Loucy (cell line): ENCODE data around the gene TMEM108.

Experiments used
- H2AFZ ChIP-seq: fragments of 200-600 bp; sonication (generic); 2 replicates; pipeline ENCODE4 v1.6.0; 2016; ENCODE audit warnings: antibody characterized with exemption, mild to moderate bottlenecking, low read length, moderate library complexity
- H3F3A ChIP-seq: fragments of 200-600 bp; 2 replicates; pipeline ENCODE4 v1.6.0; 2016; ENCODE audit warnings: antibody characterized with exemption, low read depth, mild to moderate bottlenecking
- H3K27me3 ChIP-seq: fragments of 200-600 bp; sonication (generic); 2 replicates; pipeline ENCODE4 v1.6.1; 2014; ENCODE audit warnings: low read length, mild to moderate bottlenecking; ENCODE audit not compliant: insufficient read depth, poor library complexity, severe bottlenecking
- H3K36me3 ChIP-seq: fragments of 200-600 bp; sonication (generic); 2 replicates; pipeline ENCODE4 v1.6.1; 2016; ENCODE audit warnings: low read length; ENCODE audit not compliant: insufficient read depth
- H3K4me1 ChIP-seq: fragments of 200-600 bp; sonication (generic); 2 replicates; pipeline ENCODE4 v1.5.1; 2014; ENCODE audit warnings: low read length, mild to moderate bottlenecking; ENCODE audit not compliant: insufficient read depth, poor library complexity, severe bottlenecking
- H3K4me2 ChIP-seq: fragments of 200-600 bp; sonication (generic); 2 replicates; pipeline ENCODE4 v1.6.0; 2014; ENCODE audit warnings: antibody characterized with exemption, low read length, low read depth, mild to moderate bottlenecking; ENCODE audit not compliant: poor library complexity, severe bottlenecking
- H3K4me3 ChIP-seq: fragments of 200-600 bp; sonication (generic); 2 replicates; pipeline ENCODE4 v1.5.1; 2014; ENCODE audit warnings: low read length, mild to moderate bottlenecking, mixed read lengths; ENCODE audit not compliant: poor library complexity, severe bottlenecking
- H3K79me2 ChIP-seq: fragments of 200-600 bp; sonication (generic); 2 replicates; pipeline ENCODE4 v1.6.1; 2014; ENCODE audit warnings: low read length; ENCODE audit not compliant: insufficient read depth
- H3K9ac ChIP-seq: fragments of 200-600 bp; sonication (generic); 2 replicates; pipeline ENCODE4 v1.6.0; 2014; ENCODE audit warnings: mild to moderate bottlenecking, low read depth, low read length, moderate library complexity; ENCODE audit not compliant: poor library complexity, severe bottlenecking
- H3K9me2 ChIP-seq: fragments of 200-600 bp; sonication (generic); replicated peaks from 2 replicates; pipeline ENCODE4 v1.6.1; 2016; ENCODE audit warnings: low read depth, low read length, mixed read lengths
- H3K9me3 ChIP-seq: fragments of 200-600 bp; sonication (generic); 2 replicates; pipeline ENCODE4 v1.6.1; 2014; ENCODE audit warnings: mild to moderate bottlenecking, antibody characterized with exemption, low read length, low read depth; ENCODE audit not compliant: insufficient read depth
- H4K20me1 ChIP-seq: fragments of 200-600 bp; sonication (generic); 2 replicates; pipeline ENCODE4 v1.6.0; 2014; ENCODE audit warnings: antibody characterized with exemption, low read length, mild to moderate bottlenecking; ENCODE audit not compliant: insufficient read depth, poor library complexity, severe bottlenecking
- CTCF ChIP-seq: fragments of 200-600 bp; sonication (generic); conservative IDR thresholded peaks from 2 replicates; pipeline ENCODE4 v1.5.1; 2014; ENCODE audit warnings: mild to moderate bottlenecking, antibody characterized with exemption, low read length
- EZH2phosphoT487 ChIP-seq: fragments of 200-600 bp; IDR thresholded peaks from 2 replicates; pipeline ENCODE4 v1.6.1; 2018; ENCODE audit warnings: antibody characterized with exemption, mild to moderate bottlenecking, moderate library complexity, borderline replicate concordance

TMEM108 gene

GRCh38 chr3:133197619-133198018 lies 159.4 kb downstream of the TMEM108 start:
- Histone ChIP-seq H3K4me1 (no peaks in the 10 kb centered on the region), H3K27me3 (no peaks in the 10 kb centered on the region), H4K20me1 (no peaks in the 10 kb centered on the region), H3K9ac (no peak overlapping the region), H3K36me3 (no peaks in the 10 kb centered on the region), H3K4me3 (no peak overlapping the region), H2AFZ (no peak overlapping the region), H3K4me2 (no peak overlapping the region), H3F3A (no peaks in the 10 kb centered on the region), H3K79me2 (no peaks in the 10 kb centered on the region), H3K9me3 (no peaks in the 10 kb centered on the region), H3K9me2 (no peaks in the 10 kb centered on the region)
- TF ChIP-seq CTCF, result no peak
- TF ChIP-seq EZH2phosphoT487, result no peak

GRCh38 chr3:133206921-133207320 lies 168.7 kb downstream of the TMEM108 start:
- Histone ChIP-seq H2AFZ (no peak overlapping the region), H3K4me3 (no peak overlapping the region), H3K9ac (no peak overlapping the region), H3K9me2 (no peaks in the 10 kb centered on the region), H3K9me3 (no peaks in the 10 kb centered on the region), H3K36me3 (no peaks in the 10 kb centered on the region), H3K4me1 (peaks cover 26% of the 10 kb centered on the region), H4K20me1 (no peaks in the 10 kb centered on the region), H3K4me2 (no peak overlapping the region), H3K79me2 (no peaks in the 10 kb centered on the region), H3K27me3 (no peaks in the 10 kb centered on the region), H3F3A (no peaks in the 10 kb centered on the region)
- no peak for TF ChIP-seq EZH2phosphoT487
- no peak for TF ChIP-seq CTCF

GRCh38 chr3:133208184-133208583 lies 170.0 kb downstream of the TMEM108 start:
- no peak overlapping the region for H3K4me2 ChIP-seq
- TF ChIP-seq CTCF, result no peak
- no peaks in the 10 kb centered on the region for H3K79me2 ChIP-seq
- H2AFZ ChIP-seq, result no peak overlapping the region
- no peaks in the 10 kb centered on the region for H3K36me3 ChIP-seq
- no peak overlapping the region for H3K9ac ChIP-seq
- no peaks in the 10 kb centered on the region for H3K9me3 ChIP-seq
- H3K4me1 ChIP-seq, result peaks cover 29% of the 10 kb centered on the region
- no peaks in the 10 kb centered on the region for H3F3A ChIP-seq
- H4K20me1 ChIP-seq, result no peaks in the 10 kb centered on the region
- H3K4me3 ChIP-seq, result no peak overlapping the region
- no peaks in the 10 kb centered on the region for H3K9me2 ChIP-seq
- no peaks in the 10 kb centered on the region for H3K27me3 ChIP-seq
